GM21447 (cell line): ENCODE data around the gene LRP1B.

Experiments used
- ATAC-seq: cut with Tn5 transposase; IDR thresholded peaks from one replicate; pipeline ENCODE4 v1.9.1; 2021; ENCODE audit not compliant: unreplicated experiment

LRP1B gene

DNA sequence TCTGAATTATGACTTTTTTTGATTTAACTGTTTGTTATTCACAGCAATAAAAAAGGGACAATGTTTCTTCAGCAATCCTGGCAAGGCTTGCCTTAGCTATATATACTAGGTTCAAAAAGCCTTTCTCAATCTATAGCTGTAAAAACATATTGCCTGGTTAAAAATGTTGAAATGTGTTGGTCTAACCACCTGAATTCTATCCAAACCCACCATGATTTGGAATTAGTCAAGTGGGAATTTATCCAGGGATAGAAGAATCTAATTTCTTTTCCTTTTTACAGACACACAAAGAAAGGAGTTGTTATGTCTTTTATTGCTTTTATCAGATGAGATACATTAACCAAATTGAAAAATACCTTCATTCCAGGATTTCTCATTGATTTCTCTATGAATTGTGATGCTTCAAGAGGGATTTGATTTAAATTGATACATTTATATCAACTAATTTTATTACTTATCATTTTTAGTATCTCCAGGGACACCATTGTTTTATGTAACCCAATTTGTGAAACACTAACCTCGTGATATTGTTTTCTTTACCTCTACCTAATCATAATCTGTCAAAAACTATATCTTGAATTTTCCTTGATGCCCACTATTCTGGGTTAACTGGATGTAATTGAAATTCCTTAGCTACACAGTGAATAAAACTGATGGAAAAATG, 88.1 kb downstream of the LRP1B start:
- ATAC-seq: no peak

DNA sequence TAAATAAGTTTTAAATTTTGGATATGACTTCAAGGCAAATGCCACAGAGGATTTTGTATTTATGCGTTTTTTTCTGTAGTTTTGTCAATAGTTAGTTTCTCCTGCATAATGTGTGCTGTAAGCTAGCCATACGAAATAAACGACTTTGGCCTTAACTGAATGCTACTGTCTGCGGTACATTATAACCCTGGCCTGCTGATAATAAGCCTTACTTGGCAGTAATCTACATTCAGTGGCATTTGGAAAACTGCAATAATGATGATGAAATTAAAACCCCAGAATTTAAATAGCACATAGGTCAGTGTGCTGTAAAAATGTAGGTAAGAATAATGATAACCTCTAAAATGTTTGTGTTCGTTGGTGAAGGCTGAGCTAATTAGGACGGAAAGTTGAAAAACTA, 88.8 kb downstream of the LRP1B start:
- ATAC-seq: no peak

DNA sequence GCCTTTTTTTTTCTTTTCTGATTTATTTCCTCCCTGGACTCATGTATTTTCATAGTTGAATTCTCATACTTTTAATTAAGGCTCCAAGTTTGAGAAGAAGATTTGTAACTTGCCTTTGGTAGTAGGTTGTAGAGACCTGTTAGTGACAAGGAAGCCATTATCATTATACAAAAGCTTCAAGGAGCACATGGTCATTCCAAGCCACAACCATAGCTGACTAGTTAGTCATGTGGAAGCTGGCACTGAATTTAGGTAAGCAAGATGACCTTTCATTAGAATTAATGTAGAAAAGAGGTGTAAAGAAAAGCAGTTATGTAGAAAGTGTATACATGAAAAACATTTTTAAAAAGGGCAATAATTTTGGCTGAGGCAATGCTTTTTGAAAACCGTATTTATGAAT, 89.7 kb downstream of the LRP1B start:
- ATAC-seq: no peak

DNA sequence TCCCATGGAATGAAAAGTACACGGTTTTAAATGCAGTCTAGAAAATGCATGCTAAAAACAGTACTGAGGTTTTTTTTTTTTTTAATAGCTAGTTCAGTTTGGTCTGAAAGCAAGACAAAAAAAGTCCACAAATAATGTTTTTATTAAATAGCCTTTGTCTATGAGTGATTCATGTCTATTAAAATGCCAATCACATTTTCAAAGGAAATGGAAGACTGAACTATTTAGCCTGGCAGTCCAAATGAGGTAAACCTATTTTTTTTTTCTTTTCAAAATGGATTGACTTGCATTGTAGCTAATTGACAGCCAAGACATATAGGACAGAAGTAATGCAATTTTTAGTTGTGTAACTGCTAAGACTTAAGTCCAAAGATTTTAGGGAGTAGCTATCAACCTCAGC, 90.3 kb downstream of the LRP1B start:
- ATAC-seq: no peak

DNA sequence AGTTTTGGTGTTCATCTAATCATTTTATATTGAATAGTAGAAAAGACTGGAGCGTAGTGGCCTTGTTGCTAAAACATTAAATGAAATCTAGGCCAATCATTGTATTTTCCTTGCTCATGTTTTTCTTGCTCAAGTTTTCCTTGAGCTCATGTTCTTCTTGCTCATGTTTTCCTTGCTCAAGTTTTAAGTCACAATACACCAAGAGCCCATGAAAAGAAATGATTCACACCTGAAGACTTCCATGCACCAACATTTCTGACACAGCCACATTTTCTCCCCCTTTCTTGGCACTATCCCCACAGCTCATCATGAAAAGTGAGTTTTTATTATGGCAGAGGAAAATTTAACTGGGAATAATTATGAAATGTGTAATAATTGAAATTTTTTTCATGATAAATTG, 92.0 kb downstream of the LRP1B start:
- no peak for ATAC-seq

DNA sequence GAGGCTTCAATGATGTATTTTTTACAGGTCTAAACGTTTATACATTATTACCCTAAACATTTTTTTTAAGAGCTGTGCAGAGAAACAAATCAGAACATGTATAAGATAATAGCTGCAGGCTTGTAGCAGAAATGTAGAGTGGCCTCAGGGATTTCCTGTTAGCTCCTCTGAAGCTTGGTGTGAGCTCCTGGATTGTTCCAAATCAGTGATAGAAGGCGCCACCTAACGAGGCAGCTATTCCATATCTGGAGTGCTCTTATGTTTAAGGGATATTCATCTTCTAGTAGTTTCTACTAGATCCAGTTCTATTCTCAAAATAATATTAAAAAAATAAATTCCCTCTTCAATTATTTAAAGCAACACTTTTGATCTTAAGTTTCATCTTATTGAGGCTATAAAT, 93.1 kb downstream of the LRP1B start:
- ATAC-seq: no peak

DNA sequence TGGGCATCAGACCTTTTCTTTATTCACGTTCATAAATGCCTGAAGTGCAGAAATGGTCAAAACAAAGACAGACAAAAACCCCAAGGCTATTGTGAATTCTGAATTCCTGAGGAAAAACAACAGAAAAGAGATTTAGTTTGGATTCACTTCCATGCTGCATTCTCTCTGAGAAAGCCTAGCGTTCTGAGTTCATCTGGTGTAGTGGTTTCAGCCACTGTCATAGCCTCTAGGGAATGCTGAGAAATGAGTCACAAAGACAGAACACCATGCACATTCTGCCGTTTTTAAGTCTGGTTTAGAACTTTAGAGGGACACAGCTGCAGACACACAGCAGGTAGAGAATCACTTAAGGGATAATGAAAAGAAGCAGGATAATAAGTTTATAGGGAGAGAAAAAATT, 93.8 kb downstream of the LRP1B start:
- ATAC-seq: no peak

DNA sequence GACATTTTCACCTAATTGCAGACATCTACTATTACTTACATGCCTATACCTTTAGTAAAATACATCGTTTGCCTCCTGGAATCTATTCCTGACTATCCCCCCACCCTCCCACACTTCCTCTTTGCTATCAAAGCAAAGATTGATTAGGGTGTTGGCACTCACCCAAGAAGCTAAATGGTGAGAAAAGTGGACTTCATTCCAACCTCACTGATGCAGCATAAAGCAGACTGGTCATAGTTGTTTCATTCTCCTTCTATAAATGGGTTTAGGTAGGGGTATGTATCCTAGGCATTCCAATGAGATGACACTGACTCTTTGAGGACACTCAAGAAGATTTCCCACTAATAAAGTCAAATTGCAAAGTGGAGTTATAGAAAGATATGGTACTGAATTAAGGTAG, 97.4 kb downstream of the LRP1B start:
- no peak for ATAC-seq

DNA sequence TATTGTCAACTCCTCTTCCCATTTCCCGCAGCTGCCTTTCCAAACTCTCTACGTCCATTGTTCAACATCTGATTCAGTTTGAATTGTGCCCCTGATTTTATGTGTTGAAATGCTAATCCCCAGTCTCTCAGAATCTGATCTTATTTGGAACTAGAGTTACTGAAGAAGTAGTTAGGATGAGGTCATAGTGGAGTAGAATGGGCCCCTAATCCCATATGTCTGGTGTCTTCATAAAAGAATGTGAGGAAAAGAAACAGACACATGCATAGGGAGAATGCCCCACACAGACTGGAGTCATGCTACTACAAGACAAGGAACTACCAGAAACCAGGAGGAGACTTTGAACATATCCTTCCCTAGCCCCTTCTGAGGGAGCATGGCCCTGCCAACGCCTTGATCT, 99.2 kb downstream of the LRP1B start:
- ATAC-seq: no peak

DNA sequence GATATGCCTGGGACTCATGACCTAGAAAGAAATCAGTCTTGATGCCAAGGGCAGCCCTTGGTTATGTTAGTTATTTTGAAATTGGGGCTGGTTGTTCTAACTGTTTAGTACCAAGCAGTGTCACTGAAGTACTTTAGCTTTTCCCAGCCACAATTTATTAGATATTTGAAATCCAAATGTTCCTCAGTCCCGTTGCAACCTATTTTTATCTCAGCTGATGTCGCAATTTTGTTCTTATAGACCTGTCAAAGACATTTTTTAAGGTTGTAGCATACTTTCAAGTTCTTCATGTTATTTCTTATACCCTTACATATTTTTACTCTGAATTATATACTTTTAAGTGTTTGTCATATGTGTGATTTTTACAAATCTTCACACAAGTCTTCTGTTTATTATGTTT, 100.1 kb downstream of the LRP1B start:
- ATAC-seq: no peak

DNA sequence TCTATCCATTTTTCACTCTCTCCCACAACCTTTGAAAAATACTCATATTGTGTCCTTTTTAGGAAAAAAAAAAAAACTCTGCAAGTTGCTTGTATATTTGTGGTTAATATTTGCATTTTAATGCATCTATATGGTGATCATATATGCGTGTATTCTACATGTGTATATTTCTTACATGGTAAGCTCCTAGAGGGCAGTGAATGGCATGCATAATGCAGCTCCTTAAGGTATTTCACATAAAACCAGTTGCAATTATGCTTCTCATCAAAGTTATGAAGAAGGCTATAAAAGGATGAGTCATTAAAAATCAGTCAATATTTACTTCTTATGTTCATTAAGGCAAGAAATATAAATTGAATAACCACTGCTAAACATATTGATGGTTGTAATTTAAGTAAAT, 100.8 kb downstream of the LRP1B start:
- no peak for ATAC-seq

DNA sequence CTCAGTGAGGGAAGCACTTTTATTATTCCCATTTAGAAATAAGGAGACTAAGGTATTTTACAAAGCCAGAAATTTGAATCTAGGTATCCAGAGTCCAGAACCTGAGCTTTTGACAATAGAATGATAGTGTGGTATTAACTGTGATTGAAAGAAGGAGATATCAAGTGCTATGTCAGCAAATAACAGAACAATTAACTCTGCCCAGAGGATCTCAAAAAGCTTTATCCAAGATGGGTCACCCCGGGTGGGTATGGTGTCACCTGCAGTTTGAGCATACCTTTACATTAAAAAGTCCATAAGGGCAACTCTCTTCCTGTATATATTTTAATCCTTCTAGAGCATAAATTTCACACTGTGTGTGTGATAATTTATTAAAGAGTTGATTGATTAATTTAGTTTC, 105.4 kb downstream of the LRP1B start:
- ATAC-seq: no peak

DNA sequence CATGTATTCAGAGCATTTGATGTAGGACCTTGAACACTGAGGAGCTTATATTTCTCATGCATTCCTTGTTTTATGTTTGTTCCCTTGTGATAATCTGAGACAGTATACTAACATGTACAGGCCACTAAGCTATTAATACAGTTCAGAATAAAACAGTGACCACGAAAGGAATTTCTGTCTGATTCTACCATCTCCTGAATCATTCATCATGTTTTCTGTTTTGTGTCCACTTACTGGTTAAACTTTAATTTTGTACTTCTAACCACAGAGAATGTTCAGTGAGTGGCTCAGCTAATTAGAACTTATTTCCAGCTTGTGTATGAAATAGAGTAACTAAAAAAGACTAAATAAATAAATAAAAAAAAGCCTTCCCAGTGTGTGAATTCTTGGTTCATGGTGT, 110.4 kb downstream of the LRP1B start:
- no peak for ATAC-seq

DNA sequence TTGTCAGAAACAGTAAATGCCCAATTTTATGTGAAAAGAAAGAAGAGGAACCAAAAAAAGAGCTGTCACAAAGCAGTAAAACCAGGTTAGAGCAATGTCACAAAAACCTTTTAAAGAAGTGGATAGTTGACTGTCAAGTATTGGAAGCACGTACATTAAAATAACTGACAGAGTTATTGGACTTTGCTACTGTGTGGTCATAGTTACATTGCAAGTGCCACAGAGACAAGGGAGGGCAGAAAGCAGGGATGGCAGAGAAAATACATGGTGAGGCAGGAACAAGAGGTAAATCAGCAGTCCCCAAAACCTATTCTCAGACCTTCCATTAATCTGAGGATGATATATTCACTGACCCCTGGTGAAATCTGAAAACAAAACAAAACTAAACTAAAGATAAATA, 116.3 kb downstream of the LRP1B start:
- ATAC-seq: no peak

DNA sequence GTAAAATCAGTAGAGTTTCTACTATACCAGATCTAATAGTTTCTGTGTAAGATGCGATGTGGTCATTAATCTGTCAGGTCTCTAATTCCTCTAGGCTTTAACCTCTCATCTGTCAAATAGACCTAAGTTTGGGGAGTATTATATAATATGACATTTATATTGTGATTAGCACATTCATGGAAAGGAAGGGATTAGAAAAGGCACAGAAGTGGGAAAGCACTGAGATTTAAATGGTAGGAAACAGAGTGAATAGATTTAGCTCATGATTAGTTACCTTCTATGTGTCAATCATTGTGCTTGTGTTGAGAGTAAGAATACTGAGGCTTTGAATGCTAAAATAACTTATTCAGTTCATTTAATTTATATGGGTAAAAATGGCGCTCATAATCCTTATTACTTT, 118.0 kb downstream of the LRP1B start:
- ATAC-seq: no peak

DNA sequence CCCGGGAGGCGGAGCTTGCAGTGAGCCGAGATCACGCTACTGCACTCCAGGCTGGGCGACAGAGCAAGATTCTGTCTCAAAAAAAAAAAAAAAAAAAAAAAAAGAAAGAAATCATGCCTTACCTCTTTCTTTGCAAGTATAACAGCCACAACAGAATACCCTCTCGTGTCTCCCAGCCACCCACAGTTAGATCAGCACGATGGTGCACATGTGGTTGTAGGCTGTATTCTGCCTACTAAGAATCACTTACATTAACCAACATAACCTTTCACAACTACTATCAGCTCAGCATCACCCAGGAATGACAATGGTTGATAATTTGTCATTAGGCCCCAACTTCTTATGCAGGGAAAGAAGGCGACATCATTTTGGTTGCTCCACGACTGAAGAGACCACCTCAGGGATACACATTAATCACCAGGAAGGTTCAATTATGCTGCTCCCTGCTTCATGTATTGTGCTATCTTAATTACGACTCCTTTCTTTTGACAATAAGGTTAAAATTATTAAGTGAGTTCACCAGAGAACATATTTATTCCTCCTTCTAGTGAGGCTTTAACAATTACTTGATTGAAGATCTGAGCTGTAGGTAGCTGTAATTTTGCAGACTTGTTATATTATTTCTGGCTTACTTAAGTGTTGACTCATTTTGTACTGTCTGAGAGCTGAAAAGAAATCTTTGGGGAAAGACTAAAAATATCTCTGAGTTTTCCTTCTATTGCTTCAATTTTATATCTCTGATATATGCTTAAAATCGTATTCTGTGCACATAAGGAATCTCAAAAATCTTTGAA, 120.1 kb downstream of the LRP1B start:
- ATAC-seq: no peak

DNA sequence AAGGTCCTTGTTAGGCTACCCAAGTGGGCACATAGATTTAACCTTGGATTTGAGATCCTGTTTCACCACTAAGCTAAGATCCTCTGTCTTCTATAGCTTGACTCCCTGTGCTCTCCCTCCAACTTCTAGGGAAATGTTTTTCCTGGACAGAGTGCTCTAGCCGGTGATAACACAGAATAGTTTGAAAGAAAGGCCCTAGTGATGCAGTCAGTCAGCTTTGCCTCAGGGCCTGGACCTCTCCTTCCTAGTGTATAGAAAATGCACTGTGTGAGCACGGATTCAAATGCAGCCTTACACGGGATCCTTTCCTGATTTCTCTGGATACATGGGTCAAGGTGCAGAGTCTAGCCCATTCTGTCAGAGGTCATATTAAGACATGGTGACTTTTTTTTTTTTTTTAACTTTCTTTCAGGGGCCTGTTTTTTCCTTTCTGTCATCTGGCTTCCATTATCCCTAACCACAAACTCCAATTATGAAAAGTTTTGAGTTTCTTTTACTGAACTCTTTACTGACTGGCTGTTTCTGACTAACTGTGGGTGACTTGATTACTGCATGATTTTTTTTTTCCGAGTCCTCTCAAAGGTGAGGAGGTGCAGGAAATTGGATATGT, 122.6 kb downstream of the LRP1B start:
- ATAC-seq: no peak

DNA sequence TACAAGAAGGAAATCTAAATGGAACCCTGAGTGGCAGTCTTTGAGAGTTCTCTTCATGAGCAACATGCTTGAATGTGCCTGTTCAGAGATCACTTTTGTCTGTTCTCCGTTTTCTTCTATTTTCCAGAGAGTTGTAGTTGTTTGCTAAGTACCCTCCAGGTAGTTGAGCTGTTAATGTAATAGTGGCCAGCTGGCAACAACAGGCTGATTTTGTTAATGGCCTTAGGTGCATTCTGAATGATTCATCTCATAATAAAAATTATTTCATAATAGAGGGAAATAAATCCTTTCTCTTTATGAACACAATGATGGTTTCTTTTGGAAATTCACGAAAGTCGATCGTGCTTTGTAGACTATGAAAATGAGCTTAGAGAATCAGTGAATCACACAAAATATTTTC, 136.8 kb downstream of the LRP1B start:
- no peak for ATAC-seq

DNA sequence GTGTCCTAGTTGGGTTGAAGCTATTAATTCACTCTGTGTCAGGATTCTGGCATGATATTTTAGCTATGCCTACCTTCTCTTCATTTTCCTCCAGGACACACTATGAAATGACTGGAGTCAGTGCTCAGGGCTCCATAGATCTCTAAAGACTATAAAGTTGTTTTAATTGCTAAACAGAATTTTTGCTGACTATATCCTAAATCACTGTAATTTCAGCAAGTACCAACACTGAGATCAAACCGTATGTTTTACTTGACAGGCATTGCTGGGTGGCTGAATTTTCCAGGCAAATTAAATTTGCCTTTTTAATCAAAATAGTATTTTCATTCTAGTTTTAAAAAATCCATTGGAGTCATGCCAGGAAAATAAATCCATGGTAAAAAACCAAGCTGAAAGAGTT, 138.1 kb downstream of the LRP1B start:
- no peak for ATAC-seq

DNA sequence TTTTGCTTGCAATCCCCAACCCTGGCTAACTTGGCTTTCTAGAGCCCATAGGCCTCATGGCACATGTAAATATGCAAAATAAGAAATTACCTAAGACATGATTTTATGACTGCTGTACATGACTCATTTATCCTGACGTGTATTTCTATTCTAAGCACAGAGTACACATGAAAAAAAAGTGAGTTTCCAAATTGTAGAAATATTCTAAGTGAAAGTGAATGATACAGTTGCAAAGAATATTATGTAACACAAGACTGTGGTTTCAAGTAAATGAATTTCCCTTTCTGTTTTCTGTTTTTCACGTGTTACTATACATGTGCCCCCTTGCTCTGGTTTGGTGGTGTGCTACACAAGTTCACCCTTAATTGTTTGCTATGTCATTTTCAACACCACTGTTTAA, 162.4 kb downstream of the LRP1B start:
- no peak for ATAC-seq

DNA sequence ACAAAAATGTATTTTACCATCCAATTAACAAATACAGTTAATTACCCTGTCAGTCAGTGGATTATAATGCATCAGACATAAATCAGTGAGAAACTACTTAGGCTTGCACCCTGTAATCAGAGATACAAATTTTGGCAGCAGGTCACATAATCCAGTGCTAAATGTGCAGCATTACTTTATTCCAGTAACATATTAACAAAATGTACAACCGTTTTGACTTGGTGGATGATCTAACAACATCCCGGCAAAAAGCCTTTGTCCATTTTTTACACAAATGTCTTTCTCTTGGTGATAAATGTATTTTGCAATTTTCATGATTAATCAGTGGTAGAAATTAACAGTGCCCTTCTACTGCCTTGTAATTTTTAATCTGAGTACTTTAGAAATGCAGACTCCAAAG, 162.8 kb downstream of the LRP1B start:
- ATAC-seq: no peak

DNA sequence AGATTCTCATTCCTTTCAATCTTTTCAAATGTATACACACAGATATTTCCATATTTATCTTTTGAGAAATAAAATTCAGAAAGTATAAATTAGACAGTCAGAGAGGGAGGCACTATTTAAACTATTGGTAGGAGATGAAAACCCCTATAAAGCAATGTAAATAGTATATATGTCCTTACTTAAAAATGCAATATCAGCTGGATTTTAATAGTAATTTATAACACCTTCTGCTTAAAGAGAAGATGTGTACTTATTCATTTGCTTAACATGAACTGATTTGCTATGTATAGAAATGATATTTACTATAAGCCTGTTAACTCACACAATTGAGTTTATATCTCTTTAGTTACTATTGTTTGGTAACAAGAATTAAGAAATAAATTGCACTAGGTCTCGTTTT, 163.3 kb downstream of the LRP1B start:
- ATAC-seq: no peak
